ENCODE results near the gene FNBP1.

DNA sequence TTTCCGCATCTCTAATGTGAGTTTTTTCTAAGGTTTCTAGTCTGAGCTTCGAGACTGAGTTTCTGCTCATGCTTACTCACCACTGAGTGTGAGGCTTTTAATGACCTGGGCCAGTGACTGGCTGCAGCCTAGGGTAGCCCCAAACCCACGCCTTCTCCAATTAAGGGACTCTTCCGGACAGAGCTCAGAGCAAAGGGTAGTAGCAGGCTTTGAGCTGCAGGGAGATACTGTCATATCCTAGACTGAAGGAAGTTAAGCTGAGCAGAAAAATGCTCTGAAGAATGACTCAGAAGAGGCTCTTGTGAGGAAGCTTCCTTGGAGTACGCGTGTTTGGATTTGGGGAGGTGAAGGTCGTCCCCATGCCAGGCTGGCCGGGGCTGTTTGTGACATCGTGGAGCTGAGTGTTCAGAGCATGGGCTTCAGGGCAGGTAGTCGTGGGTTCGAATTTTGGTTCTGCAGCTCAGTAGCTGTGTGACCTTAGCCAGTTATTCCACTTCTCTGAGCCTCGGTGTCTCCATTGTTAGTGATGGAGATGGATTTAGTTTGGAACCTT is 204.2 kb downstream of the FNBP1 start:
- TF ChIP-seq ZNF274 (IDR thresholded peaks at IDR 0.05; ENCODE audit: low read depth, low read length) (no peak), YY1 (IDR thresholded peaks at IDR 0.05; ENCODE audit: insufficient read depth, insufficient read length) (no peak), SUZ12 (IDR thresholded peaks at IDR 0.05; ENCODE audit: extremely low read depth, insufficient read depth, insufficient read length) (no peak)
